GM12873 (cell line): Measurements from ENCODE around the gene VPS18.

Experiments used
- CTCF ChIP-seq: IDR thresholded peaks from 2 replicates; pipeline ENCODE4 v1.5.1; 2012; ENCODE audit warnings: low read depth, mild to moderate bottlenecking, moderate library complexity, low read length, control low read depth; ENCODE audit not compliant: insufficient read depth; ENCODE audit errors: missing control alignments

The VPS18 gene

GRCh38 chr15:40912478-40912877 is 18.2 kb downstream of the VPS18 start:
- TF ChIP-seq CTCF: no peak

GRCh38 chr15:40914013-40914412 is 19.8 kb downstream of the VPS18 start:
- no peak for TF ChIP-seq CTCF

GRCh38 chr15:40914486-40914885 is 20.2 kb downstream of the VPS18 start:
- peak; percentile 19 for TF ChIP-seq CTCF

DNA sequence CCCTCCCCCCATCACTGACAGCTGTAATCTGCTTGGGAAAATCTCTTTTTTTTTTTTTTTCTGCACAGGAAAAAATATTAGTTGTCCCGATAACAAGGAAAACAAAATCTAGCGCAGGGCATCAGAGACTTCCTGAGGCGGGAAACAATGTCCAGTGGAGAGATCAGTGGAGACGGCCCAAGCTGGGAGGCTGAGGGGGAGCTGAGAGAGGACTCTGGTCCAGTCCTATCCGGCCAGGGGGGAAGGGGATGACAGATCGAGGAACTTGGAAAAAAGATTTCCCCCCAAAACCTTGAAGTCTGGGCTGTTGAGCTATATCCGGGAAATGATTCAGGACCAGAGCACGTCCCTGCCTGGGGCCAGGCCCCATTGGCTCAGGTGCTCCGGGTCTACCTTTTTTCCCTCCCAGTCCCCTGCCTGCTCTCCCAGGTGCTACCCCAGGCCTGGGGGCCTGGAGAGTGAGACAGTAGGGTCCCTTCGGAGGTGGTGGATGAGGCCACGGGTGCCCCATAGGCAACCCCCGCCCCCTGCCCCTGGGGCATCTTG is 20.9 kb downstream of the VPS18 start:
- TF ChIP-seq CTCF: no peak

- no peak for TF ChIP-seq CTCF
Measured at GRCh38 chr15:40915679-40916078, 21.4 kb downstream of the VPS18 start.

DNA sequence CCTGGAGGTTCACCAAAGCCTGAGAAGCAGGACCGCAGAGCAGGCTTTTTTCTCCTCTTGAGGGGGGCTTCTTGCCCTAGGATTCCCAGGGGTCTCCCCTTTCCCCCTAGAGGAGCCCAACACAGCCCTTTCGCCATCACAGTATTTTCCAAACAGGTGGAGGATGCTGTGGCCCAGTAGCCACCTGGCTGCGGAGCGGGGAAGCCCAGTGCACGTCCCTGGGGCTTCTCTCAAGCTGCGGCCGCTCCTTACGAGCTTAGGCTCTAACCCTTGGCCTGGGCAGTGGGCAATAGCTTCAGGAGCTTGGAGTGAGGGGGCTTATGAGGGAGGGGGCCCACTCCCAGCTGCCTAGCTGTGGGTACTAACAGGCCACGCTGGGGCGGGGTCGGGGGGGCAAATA is 23.3 kb downstream of the VPS18 start:
- TF ChIP-seq CTCF: no peak

DNA sequence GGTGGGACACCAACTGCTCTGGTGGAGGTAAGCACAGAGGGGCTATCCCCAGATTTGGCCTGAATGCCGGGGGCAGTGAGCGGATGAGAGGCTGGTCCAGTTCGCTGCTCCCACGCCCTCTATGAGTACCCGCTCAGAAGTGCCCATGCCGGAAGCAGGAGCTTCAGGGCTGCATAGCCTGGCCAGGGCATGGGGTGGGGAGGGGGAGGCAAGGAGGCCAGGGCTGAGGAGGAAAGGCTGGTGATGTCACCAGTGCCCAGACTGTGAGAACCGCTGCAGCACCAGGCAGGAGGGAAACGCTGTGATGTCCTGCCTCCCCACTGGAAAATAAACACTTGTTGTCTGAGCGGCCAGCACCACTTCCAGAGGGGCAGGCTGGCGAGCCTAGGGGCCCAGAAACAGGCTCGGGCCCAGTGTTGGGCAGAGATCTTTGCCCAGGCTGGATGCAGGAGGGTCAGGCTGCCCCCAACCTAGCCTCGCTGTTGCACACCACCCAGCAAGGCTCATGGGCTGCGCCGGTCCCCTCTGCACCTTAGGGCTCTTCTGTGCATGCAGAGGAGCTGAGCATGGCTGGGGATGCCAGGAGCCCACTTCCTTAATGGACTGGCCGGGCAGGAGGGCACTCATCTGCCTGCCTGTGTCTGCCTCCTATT is 24.0 kb downstream of the VPS18 start:
- TF ChIP-seq CTCF: no peak
